Fibroblast of skin of abdomen (primary cell): ENCODE measurements around the gene FBXW11.

Experiments used
- DNase-seq: peaks from one replicate; pipeline ENCODE4 v3.0.0-alpha.2; 2013

FBXW11 gene

DNA sequence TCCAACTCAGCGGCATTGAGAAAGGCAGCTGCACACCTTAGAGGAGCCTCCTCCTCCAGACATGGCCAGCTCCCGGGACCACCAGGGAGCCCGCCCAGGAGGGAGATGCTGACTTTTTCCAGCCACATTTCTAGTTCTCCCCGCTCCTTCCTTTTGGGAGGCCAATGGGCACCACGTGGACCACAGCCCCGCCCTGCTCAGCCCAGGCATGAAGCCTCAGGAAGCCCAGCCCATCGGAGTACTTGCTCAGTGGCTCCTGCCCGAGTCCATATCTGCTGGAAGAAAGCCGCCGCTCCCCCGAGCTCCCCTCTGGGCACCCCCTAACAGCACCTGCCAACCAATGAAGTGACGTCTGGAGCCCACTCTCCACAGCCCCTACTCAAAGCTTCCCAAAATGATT is 168.4 kb downstream of the FBXW11 start:
- DNase-seq = no peak

DNA sequence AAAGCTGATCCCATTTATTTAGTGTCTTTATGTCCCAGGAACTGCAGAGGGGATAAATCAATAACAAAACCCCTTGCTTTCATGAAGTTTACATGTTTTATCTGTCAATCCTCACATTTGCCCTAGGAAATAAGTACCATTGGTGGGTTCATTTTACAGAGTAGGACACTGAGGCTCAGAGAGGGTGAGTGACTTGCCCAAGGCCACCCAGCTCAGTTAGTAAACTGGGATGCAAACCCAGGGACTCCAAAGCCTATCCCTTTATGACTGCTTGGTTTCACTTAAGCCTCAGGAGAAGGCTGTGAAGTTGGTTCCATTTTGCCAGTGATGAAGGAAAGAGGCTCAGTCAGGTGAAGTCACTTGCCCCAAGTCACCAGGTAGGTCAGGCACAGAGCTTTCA is 168.9 kb downstream of the FBXW11 start:
- no peak for DNase-seq

DNA sequence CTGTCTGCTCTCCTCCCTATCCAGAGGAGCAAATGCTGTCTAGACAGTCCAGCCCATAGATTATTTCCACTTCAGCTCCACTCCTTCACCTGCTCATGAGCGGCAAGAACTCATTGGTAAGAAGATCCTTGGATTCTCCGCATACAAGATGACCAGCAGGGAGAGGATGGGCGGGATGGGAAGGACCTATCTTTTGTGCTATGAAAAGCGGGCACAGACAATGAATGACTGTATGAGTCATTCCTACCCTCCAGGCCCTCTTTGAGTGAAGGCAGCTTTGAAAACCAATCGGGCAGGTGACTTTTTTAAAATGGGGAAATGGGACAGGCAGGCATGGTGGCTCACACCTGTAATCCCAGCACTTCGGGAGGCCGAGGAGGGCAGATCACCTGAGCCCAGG is 171.4 kb downstream of the FBXW11 start:
- DNase-seq = no peak

DNA sequence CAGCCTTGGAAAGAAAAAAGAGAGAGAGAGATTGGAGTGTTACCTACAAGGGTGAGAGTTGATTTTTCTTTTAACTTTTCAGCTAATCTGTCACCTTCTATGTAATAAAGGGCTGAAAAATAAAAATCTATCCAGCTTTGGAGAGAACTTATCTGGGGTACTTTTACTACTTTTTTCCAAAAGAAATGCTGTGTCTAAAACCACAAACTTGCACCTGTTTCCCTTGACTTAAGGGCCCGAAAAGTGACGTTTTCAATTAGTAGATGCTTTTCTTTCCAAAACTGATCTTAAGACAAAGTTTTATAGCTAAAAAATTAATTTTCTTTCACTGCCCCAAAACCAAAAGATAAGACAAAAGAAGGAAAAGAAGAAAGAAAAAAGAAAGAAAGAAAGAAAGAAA is 172.0 kb downstream of the FBXW11 start:
- no peak for DNase-seq

DNA sequence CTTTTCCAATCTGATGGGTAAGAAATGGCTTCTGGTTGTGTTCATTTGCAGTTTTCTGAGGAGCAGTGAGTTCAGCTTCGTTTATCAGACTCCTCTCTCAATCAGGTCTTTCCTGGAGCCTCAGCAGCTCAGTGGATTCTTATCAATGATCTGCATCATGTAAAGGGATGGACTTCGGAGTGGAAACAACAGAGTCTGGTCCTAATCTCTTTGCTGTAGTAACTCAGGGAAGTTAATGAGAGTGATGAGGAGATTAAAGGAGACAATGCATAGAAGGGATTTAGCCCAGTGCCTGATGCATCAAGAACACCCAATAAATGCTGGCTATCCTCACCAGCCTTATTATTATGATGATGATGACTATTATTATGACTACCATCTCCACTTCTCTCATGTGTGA is 173.7 kb downstream of the FBXW11 start:
- DNase-seq = no peak

DNA sequence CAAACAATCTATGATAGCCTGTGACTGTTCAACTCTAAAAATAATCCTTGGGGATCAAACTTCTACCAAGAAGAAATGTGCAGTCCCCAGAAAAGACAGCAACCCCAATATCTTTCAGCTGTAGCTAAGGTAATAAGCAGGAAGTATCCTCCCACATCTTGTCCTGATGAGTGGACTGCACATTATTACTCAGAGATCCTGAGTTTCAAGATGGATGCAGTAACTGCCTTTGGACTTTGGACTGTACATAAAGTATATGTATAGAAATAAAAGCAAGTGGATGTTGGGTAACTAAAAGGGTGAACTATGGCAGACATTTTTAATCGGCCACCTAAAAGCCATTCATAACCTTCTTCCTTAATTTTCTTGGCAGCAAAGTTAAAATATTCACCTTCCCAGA is 175.8 kb downstream of the FBXW11 start:
- DNase-seq = no peak

DNA sequence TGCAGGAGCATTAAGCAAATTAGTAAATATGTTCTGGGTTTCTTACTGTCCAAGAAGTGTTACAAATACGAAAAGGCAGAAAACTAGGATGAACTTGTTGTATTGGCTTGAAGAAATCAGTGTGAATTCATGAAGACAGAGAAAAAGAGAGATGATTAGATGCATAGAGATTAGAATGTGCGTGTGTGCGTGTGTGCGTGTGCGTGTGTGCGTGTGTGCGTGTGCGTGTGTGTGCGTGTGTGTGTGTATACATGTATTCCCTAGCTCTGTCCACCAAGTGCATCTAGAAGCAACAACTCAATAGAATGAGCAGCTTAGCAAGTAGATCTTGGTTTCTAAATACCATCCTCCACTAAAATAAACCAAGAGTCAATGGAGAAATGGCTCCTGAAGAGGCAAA is 179.3 kb downstream of the FBXW11 start:
- no peak for DNase-seq

DNA sequence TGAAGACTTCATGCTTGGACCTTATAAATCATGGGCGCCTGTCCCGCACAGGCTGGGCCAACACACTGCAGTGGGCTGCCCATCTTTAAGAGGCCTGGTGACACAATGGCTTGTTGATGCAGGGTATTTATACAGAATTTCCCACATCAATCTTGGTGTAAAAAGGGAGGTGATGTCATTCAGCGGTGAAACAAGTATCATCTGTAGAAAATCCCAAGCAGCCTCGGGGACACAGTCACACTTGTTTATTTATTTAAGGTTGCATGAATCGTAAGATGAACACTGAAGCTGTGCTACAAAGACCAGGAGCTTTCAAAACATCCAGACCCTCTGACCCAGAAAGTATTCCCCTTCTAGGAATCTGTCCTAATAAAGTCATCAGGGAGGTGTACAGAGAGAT is 180.3 kb downstream of the FBXW11 start:
- DNase-seq = no peak

DNA sequence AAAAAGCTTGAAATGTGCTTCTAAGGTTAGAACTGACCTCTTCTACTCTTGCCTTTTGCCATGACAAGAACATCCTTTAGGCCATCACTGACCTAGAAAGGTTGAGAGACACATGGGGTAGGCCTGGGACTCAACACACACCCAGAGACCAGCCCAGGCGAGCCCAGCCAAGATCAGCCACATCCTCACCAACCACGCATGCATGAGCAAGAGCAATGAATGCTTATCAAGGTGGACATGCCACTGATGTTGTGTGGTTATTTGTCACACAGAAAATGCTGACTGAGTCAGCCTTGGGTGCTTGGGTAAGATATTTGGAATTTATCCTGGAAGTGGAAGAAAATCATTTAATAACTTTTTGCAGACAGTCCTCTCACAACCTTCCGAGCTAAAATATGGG is 181.4 kb downstream of the FBXW11 start:
- DNase-seq = no peak

DNA sequence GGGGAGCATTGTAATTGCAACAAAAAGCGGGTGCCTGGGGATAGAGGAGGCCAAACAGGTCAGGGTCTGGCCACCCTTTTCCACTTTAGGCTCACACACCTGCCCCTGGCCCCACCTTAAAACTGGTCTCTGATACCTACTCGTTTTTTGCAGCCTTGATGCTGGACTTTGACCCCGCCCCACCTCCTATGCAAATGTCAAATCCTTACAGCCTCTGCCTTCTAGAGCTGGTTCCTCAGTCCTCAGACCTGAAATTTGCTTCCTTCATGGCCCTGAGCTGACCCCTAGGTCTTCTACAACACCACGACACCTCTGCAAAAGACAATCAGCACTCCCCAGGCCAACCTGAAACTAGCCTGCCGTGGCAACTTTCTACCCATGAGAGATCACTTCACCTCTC is 183.2 kb downstream of the FBXW11 start:
- DNase-seq = no peak

DNA sequence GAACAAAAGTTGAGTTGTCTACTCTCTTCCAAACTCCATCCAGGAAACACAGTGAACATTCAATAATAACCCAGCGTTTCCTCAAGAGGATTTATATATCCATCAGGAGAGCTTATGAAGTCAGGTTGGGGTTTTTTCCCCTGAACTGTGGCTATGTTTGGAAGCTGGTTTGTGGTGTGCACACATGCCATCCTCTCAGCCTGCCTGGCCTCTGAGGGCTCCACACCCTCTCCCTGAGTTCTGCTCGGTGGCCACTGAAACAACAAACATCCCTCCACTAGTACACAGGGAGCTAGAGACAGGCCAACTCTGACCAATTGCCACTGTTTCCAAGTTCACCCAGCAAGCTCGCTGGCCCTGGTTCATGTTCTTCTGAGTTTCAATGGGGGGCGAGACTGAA is 185.2 kb downstream of the FBXW11 start:
- DNase-seq = no peak

DNA sequence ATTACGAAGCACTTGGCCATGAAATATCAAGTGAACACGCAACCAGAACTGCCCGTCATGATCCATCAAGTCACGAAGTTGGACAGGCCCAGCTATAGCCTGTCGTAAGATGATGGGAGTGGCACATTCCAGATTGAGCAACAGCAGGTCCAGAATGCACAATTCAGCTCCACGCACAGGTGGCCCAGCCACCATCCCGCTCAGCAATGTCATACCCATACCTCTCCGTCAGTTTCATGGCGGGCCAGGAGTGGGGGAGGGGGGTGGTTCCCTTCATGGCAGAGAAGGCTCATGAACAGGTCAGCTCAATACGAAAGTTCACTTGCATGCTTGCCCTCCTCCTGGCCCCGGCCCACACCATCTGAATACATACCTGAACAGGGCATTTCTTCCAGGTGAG is 185.9 kb downstream of the FBXW11 start:
- no peak for DNase-seq

DNA sequence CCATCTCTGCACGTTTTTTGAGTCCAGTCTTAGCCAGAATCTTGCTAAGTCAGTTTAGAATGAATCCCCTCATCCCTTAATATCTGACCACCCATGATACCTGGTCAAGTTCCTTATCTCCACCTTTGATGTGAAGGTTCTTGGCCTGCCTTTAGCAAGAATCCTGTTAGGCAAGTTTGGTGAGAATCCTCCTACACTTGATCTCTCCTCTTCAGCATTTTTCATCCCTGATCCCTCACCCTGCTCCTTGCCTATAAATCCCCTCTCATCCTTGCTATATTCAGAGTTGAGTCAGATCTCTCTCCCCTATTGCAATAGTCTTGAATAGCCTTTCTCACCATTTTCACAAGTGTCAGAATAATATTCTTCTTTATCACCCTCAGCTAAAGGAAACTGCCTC is 189.8 kb downstream of the FBXW11 start:
- DNase-seq = no peak

DNA sequence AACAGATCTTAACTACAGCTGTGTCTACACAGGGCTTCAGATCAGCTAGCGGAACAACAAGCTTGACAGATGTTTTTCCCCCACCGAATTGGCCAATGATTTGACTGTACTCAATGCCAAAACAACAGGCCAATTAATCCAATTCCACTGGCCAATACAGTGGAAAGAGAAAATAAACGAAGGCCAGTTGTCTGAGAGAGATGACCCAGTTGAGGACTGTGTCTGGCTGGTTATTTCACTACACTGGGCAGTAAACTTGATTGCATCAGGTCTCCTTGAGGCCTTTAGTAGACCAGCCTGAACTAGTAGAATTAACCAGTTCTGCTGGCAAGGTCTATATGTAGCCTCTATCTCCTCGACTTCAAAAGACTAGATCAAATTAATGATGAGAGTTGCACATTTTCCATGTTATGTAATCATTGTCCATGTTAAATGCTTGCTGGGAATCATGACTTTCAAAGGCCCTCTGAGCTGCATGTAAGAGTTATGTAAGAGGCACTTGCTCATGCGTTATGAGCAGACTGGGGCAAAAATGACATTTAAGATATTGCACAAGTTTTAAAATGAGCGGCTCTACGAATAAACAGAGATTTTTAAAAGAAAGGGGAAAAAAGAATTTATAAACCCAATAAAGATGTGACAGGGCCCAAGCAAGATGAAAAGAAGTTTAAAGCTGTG is 192.5 kb downstream of the FBXW11 start:
- no peak for DNase-seq

DNA sequence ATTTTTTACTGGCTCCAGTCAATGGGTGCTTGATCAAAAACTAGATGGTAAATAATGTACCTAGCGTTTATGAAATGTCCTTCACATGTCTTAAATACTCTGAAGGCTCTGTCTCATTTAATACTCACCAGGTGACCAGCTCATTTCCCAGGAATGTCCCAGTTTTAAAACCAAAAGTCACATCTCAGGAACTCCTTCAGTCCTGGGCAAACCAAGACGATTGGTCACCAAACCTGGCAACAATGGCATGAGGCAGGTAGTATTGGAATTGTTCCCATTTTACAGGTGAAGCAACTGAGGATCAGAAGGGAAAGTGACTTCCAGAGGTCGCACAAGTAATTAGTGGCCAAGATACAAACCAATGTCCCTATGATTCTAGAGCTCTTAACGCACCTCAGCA is 193.2 kb downstream of the FBXW11 start:
- DNase-seq = no peak
